Keratinocyte (primary cell): Measurements from ENCODE around the gene MOB1B.

ENCODE experiments used
- EZH2 ChIP-seq: IDR thresholded peaks from one replicate; pipeline ENCODE4 v1.6.1; 2012; ENCODE audit warnings: inconsistent platforms, mild to moderate bottlenecking, low read length, moderate library complexity
- TF ChIP-seq, protein P1 (sequence below), 3 experiments: IDR thresholded peaks in 1 of 3; conservative IDR thresholded peaks in 1 of 3; optimal IDR thresholded peaks in 1 of 3; 2 replicates in 2 of 3; 3 replicates in 1 of 3; pipeline versions ENCODE3 to v1.5.1; 2011; ENCODE audit warnings: low read length in 3 of 3, mild to moderate bottlenecking in 3 of 3, moderate library complexity in 2 of 3, control low read depth in 1 of 3, inconsistent platforms in 1 of 3; ENCODE audit not compliant: insufficient read depth in 2 of 3; ENCODE audit errors: extremely low read depth in 1 of 3

DNA sequence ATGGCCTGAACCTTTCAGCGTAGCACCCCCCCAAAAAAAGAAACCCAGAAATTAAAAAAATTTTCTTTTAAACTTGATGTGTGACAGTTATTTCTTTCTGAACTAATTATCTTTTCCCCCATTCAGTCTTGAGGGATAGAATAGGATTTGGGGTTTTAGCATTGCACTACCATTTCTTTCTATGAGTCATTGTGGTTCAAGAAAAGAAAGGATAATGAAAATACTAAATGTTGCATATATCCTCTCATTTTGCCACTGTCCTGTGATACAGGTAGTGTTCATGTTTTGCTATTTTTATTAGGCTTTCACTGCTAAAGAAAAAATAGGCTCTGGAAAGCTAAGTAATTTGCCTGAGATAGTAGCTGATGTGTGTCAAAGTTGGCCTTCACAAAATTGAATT is 51.9 kb downstream of the MOB1B start:
- TF ChIP-seq, protein P1, sequence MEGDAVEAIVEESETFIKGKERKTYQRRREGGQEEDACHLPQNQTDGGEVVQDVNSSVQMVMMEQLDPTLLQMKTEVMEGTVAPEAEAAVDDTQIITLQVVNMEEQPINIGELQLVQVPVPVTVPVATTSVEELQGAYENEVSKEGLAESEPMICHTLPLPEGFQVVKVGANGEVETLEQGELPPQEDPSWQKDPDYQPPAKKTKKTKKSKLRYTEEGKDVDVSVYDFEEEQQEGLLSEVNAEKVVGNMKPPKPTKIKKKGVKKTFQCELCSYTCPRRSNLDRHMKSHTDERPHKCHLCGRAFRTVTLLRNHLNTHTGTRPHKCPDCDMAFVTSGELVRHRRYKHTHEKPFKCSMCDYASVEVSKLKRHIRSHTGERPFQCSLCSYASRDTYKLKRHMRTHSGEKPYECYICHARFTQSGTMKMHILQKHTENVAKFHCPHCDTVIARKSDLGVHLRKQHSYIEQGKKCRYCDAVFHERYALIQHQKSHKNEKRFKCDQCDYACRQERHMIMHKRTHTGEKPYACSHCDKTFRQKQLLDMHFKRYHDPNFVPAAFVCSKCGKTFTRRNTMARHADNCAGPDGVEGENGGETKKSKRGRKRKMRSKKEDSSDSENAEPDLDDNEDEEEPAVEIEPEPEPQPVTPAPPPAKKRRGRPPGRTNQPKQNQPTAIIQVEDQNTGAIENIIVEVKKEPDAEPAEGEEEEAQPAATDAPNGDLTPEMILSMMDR (optimal IDR thresholded peaks at IDR 0.05 in 1 of 3, IDR thresholded peaks at IDR 0.05 in 1 of 3, conservative IDR thresholded peaks at IDR 0.05 in 1 of 3; ENCODE audit: extremely low read depth in 1 of 3, insufficient read depth in 2 of 3, low read length in 3 of 3) = no peak
- TF ChIP-seq EZH2 = no peak
